Fibroblast of upper back skin (primary cell): ENCODE results near the gene SWSAP1.
"Not testable (repeated sequence)": the region's sequence is repeated elsewhere in the genome, so short reads cannot be mapped to it uniquely, and the experiment has no call there.

ENCODE experiments used
- DNase-seq: peaks from one replicate; pipeline ENCODE4 v3.0.0-alpha.2; 2013

SWSAP1 gene

GRCh38 chr19:11379269-11379845 is 4.9 kb downstream of the SWSAP1 start:
- not testable (repeated sequence) for DNase-seq

- DNase-seq: no peak
These were observed 5.4 kb downstream of the SWSAP1 start for GRCh38 chr19:11379857-11380350.

- DNase-seq: peak; percentile 96
These were observed 6.4 kb downstream of the SWSAP1 start for GRCh38 chr19:11380653-11381537.

- no peak for DNase-seq
These were observed 8.6 kb downstream of the SWSAP1 start for GRCh38 chr19:11382898-11383705.

GRCh38 chr19:11383706-11384048 is 9.2 kb downstream of the SWSAP1 start:
- DNase-seq: no peak

- no peak for DNase-seq
These were observed 10.3 kb downstream of the SWSAP1 start for GRCh38 chr19:11384778-11385129.

- no peak for DNase-seq
These were observed 12.9 kb downstream of the SWSAP1 start for GRCh38 chr19:11387162-11388034.

GRCh38 chr19:11390359-11390758 is 15.9 kb downstream of the SWSAP1 start:
- DNase-seq: no peak

- DNase-seq: no peak
These were observed 16.6 kb downstream of the SWSAP1 start for GRCh38 chr19:11390933-11391680.

- DNase-seq: no peak
These were observed 22.7 kb downstream of the SWSAP1 start for GRCh38 chr19:11397089-11397610.

GRCh38 chr19:11399667-11400066 is 25.2 kb downstream of the SWSAP1 start:
- no peak for DNase-seq

- no peak for DNase-seq
These were observed 26.3 kb downstream of the SWSAP1 start for GRCh38 chr19:11400798-11401197.

GRCh38 chr19:11401808-11402543 is 27.5 kb downstream of the SWSAP1 start:
- DNase-seq: no peak

- no peak for DNase-seq
These were observed 30.2 kb downstream of the SWSAP1 start for GRCh38 chr19:11404588-11405222.

- no peak for DNase-seq
These were observed 31.6 kb downstream of the SWSAP1 start for GRCh38 chr19:11405846-11406643.

GRCh38 chr19:11406703-11407236 is 32.3 kb downstream of the SWSAP1 start:
- not testable (repeated sequence) for DNase-seq

GRCh38 chr19:11408591-11408990 is 34.1 kb downstream of the SWSAP1 start:
- DNase-seq: no peak

- DNase-seq: peak; percentile 40
These were observed 36.2 kb downstream of the SWSAP1 start for GRCh38 chr19:11410682-11411081.

GRCh38 chr19:11414544-11414943 is 40.1 kb downstream of the SWSAP1 start:
- DNase-seq: no peak
